Stimulated activated CD4-positive, alpha-beta T cell treated with anti-CD3 and anti-CD28 coated beads, TNF-alpha, amount 100 ng/mL, for 24 hours (primary cell): ENCODE results near the gene PGAP6.
"Not testable (repeated sequence)": the region's sequence is repeated elsewhere in the genome, so short reads cannot be mapped to it uniquely, and the experiment has no call there.

Source experiments
- DNase-seq, 3 experiments: peaks; one replicate each; pipeline ENCODE4 v3.0.0-alpha.2; 2020; ENCODE audit warnings: low read depth in 3 of 3

The PGAP6 gene

GRCh38 chr16:351804-352520, 29.8 kb downstream of the PGAP6 start:
- no peak for DNase-seq

- no peak for DNase-seq
These were observed 31.6 kb downstream of the PGAP6 start for GRCh38 chr16:350203-350602.

- no peak for DNase-seq
These were observed 32.6 kb downstream of the PGAP6 start for GRCh38 chr16:349211-349610.

- not testable (repeated sequence) for DNase-seq
These were observed 33.3 kb downstream of the PGAP6 start for GRCh38 chr16:348495-348894.

GRCh38 chr16:347203-347602, 34.6 kb downstream of the PGAP6 start:
- no peak for DNase-seq

GRCh38 chr16:346587-346986, 35.2 kb downstream of the PGAP6 start:
- no peak for DNase-seq

GRCh38 chr16:345772-346171, 36.0 kb downstream of the PGAP6 start:
- DNase-seq: no peak

- DNase-seq: no peak
These were observed 39.1 kb downstream of the PGAP6 start for GRCh38 chr16:342455-343213.

GRCh38 chr16:341974-342336, 39.8 kb downstream of the PGAP6 start:
- not testable (repeated sequence) for DNase-seq

GRCh38 chr16:341095-341973, 40.4 kb downstream of the PGAP6 start:
- not testable (repeated sequence) for DNase-seq

GRCh38 chr16:340370-341091, 41.2 kb downstream of the PGAP6 start:
- no peak for DNase-seq

GRCh38 chr16:339680-340079, 42.1 kb downstream of the PGAP6 start:
- DNase-seq: no peak

- DNase-seq: no peak
These were observed 43.7 kb downstream of the PGAP6 start for GRCh38 chr16:337975-338575.

- no peak for DNase-seq
These were observed 44.3 kb downstream of the PGAP6 start for GRCh38 chr16:337437-337836.

GRCh38 chr16:336269-336668, 45.5 kb downstream of the PGAP6 start:
- DNase-seq: no peak

- not testable (repeated sequence) for DNase-seq
These were observed 46.7 kb downstream of the PGAP6 start for GRCh38 chr16:334861-335632.

GRCh38 chr16:334164-334832, 47.5 kb downstream of the PGAP6 start:
- DNase-seq: not testable (repeated sequence)

GRCh38 chr16:333406-334094, 48.2 kb downstream of the PGAP6 start:
- DNase-seq: no peak

- DNase-seq: not testable (repeated sequence)
These were observed 50.5 kb downstream of the PGAP6 start for GRCh38 chr16:331181-331814.
